GM18870 (cell line): ENCODE measurements around the gene VAV3.

Source experiments
- ATAC-seq: cut with Tn5 transposase; IDR thresholded peaks from one replicate; pipeline ENCODE4 v1.9.1; 2021; ENCODE audit warnings: moderate library complexity; ENCODE audit not compliant: unreplicated experiment

Gene VAV3

DNA sequence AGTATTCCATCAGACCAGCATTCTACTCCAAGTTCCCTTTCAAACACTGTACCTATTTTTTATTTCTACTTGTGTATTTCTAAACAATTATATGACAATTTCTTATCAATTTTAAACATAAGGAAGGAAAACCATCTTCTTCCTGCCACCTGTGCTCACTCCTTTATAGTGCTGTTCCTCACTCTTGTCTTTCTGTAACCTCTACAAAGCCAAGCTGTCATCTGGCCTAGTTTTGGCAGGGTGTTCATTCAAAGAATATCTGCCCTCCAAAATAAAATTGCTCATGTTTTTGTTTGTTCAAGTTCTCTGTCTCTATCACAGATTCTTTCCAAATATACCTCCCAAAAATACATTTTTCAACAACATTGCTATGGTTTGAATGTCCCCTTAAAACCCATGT lies 360.2 kb downstream of the VAV3 start:
- ATAC-seq: no peak

DNA sequence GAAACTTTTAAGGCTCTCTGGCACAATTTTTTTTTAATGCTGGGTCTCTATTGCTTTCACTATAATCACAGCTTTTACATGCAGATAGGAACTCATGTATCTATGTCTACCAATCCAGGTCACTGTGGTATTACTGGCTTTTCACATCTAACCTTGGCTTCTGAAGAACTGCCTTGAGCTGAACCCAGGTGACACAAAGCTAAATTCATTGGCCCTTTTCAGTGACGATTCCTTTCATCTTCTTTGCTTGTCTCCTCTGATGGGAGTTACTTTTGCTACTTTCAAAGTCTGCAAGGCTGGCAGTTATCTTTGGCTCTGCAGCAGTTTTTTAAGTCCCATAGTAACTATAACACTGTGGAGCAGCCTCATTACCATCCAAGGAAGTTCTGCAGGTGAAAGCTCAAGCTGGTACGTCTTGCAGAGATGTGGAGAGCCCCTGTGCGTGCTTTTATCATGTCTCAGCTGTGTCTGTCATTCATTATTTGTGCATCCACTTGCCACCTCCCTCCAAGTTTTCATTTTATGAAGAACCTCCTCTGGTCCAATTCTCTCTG lies 364.3 kb downstream of the VAV3 start:
- no peak for ATAC-seq

DNA sequence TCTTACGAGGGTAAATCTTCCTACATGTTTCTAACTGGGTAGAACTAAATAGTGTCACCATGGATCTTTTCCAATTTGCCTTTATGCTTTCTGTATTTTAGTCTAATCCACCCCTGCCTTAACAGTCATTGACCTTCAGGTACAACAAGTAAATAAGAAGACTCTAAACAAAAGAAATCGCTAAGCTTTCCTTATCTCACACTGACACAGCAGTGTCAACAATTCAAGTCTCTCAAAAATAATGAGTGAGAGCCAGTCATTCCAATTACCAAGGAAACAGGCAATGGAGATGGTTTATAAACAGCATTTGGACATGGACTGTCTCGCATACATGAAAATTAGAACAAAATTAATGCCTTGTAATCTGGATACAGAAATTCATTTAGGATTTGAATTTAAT lies 365.8 kb downstream of the VAV3 start:
- ATAC-seq: no peak

DNA sequence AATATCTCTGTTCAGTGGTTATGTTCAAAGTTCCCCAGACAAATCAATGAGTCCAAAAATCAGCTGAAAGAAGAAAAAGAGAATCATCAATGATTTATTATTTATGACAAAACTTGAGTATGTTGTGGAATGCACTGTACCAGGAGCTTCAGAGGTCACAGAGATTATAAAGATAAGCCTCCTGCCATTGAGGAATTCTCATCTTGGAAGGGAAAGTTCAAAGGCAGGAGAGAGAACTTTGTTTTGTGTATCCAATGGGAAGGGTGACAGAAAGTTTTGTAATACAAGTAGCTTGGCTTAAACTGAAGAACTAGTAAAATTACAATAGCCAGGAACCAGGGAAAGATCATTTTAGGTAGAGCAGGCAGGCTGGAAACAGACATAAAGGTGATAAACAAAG lies 367.7 kb downstream of the VAV3 start:
- no peak for ATAC-seq

GRCh38 chr1:107594536-107594935 lies 370.4 kb downstream of the VAV3 start:
- no peak for ATAC-seq

- ATAC-seq: no peak
These were observed 371.3 kb downstream of the VAV3 start for GRCh38 chr1:107593501-107594209.

DNA sequence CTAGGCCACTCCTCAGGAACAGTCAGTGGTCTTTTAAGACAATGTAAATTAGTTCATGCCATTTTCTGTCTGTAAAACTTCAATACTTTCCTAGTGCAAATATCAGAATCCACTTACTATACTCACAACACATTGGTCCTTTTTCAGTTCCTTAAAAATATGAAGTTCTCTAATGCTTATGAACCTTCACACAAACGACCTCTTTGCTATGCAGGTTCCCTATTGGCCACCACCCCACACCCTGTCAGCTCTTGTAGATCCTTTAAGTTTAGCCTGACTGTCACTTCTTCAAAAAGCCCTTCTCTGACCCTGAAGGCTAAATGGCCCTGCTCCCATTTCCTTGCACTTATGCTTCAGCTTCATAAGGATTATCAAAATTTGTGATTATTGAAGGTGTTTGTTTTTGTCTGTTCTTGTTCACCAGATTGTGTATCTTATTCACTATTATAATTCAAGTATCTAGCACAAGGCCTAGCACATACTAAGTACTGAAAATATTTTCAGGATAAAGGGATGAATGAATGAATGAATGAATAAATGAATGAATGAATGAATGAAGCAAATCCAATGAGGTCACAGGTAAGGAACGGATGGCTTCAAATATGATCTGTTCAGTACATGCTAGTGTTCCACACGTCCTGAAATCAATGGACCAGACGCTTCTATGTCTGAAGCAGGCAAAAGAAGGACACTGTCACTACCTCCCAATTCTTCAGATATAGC lies 373.9 kb downstream of the VAV3 start:
- peak; percentile 62 for ATAC-seq

GRCh38 chr1:107590087-107590486 lies 374.9 kb downstream of the VAV3 start:
- ATAC-seq: no peak

GRCh38 chr1:107588321-107588720 lies 376.7 kb downstream of the VAV3 start:
- no peak for ATAC-seq

- ATAC-seq: no peak
These were observed 389.8 kb downstream of the VAV3 start for GRCh38 chr1:107575226-107575625.

- ATAC-seq: no peak
These were observed 390.9 kb downstream of the VAV3 start for GRCh38 chr1:107574044-107574443.

GRCh38 chr1:107572674-107573211 lies 392.2 kb downstream of the VAV3 start:
- ATAC-seq: no peak

DNA sequence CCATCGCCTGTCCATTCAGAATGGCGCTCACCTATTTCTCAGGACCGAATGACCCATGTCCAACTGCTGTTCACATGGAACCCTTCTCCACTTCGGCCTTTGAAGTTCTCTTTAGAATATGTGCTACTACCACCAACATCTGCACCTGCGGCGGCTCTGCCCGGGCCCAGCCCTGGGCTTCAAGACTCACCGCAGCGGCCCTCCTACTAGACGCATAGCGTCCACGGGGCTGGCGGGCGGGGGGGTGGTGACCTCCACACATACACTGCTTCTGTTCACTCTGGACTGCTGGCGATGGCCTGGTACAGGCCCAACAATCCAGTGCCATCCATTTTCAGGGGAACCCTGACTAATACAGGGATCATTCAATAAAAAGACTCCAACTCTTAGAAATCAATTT lies 394.2 kb downstream of the VAV3 start:
- ATAC-seq: no peak

- no peak for ATAC-seq
These were observed 401.5 kb downstream of the VAV3 start for GRCh38 chr1:107563441-107563840.

DNA sequence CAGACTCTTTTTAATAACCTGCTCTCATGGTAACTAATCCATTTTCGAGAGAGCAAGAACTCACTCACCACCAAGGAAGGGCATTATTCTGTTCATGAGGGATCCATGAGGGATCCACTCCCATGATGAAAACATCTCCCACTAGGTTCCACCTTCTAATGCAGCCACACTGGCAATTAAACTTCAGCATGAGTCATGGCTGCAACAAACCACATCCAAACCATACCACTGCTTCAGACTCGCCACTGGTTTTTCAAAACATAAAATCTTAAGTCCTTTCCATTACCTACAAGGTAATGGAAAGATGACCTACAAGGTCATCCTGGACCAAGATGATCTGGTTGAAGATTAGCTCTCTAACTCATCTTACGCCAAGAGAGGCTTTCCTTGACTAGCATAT lies 405.1 kb downstream of the VAV3 start:
- no peak for ATAC-seq

GRCh38 chr1:107557095-107557494 lies 407.9 kb downstream of the VAV3 start:
- ATAC-seq: no peak

DNA sequence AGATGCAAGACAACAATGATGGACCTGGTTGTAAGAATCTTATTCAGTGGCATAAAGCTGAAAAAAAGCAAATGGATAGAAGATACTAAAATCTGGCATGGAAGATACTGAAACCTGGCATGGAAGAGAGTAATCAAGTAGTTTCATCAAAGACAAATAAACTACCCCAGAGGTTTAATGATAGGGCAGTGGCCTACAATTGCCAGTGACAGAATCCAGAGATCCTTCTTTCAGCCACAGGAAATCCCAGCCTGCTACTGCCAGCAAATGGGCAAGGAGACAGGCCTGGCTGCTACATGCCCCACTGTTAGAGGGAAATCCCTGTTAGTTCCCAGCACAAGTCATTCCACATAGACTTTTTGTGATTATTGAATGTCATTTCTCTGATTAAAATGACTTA lies 409.4 kb downstream of the VAV3 start:
- no peak for ATAC-seq

- no peak for ATAC-seq
These were observed 412.2 kb downstream of the VAV3 start for GRCh38 chr1:107552781-107553180.

GRCh38 chr1:107551456-107551855 lies 413.5 kb downstream of the VAV3 start:
- ATAC-seq: no peak

DNA sequence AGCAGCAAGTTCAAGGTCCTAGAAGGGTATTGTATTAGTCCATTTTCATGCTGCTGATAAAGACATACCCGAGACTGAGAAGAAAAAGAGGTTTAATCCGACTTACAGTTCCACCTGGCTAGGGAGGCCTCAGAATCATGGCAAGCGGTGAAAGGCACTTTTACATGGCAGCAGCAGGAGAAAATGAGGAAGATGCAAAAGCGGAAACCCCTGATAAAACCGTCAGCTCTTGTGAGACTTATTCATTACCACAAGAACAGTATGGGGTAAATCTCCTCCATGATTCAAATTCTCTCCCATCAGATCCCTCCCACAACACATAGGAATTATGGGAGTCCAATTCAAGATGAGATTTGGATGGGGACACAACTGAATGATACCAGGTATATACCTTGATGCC lies 414.6 kb downstream of the VAV3 start:
- ATAC-seq: no peak

- ATAC-seq: no peak
These were observed 415.7 kb downstream of the VAV3 start for GRCh38 chr1:107549152-107549810.

DNA sequence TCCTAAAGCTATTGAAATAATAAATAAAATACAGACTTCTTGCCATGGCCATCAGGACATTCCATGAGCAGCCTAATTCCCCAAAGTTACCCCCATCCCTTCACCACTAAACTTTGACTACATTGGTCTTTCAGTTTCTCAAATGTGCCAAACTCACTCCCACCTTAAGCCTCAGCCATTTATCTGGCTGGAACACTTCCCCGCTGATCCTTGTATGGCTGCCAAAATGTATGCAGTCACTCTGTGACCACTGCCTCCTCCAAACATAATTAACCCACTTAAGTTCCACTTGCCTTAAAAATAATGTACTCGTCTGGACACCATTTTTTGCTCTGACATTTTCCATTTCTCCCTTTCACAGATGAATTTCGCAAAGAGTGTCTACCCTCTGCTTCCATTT lies 416.7 kb downstream of the VAV3 start:
- no peak for ATAC-seq
